Epidermal melanocyte (primary cell): ENCODE data around the gene DENND1A.
A peak's percentile ranks its signal among the peaks of the same experiment; 100 is the strongest.

ENCODE experiments used
- DNase-seq: peaks from one replicate; pipeline ENCODE4 v3.0.0; 2011; ENCODE audit warnings: low spot score; ENCODE audit not compliant: insufficient read length

The DENND1A gene

GRCh38 chr9:123775289-123776284, 154.3 kb downstream of the DENND1A start:
- no peak for DNase-seq

GRCh38 chr9:123773783-123774182, 156.1 kb downstream of the DENND1A start:
- DNase-seq = no peak

- no peak for DNase-seq
Measured at GRCh38 chr9:123772967-123773366, 157.0 kb downstream of the DENND1A start.

GRCh38 chr9:123772374-123772773, 157.6 kb downstream of the DENND1A start:
- no peak for DNase-seq

GRCh38 chr9:123771690-123772089, 158.2 kb downstream of the DENND1A start:
- DNase-seq = no peak

- DNase-seq = no peak
Measured at GRCh38 chr9:123769719-123770118, 160.2 kb downstream of the DENND1A start.

GRCh38 chr9:123763910-123764588, 165.9 kb downstream of the DENND1A start:
- DNase-seq = no peak

GRCh38 chr9:123761905-123762605, 167.9 kb downstream of the DENND1A start:
- no peak for DNase-seq

GRCh38 chr9:123757960-123758359, 172.0 kb downstream of the DENND1A start:
- no peak for DNase-seq

- DNase-seq = no peak
Measured at GRCh38 chr9:123757547-123757946, 172.4 kb downstream of the DENND1A start.

GRCh38 chr9:123756484-123757106, 173.3 kb downstream of the DENND1A start:
- no peak for DNase-seq

- no peak for DNase-seq
Measured at GRCh38 chr9:123753669-123754258, 176.2 kb downstream of the DENND1A start.

GRCh38 chr9:123753016-123753415, 176.9 kb downstream of the DENND1A start:
- DNase-seq = no peak

GRCh38 chr9:123749580-123750202, 180.2 kb downstream of the DENND1A start:
- DNase-seq = no peak

GRCh38 chr9:123746765-123747164, 183.2 kb downstream of the DENND1A start:
- DNase-seq = no peak

- DNase-seq = no peak
Measured at GRCh38 chr9:123745933-123746332, 184.0 kb downstream of the DENND1A start.

GRCh38 chr9:123745451-123745850, 184.5 kb downstream of the DENND1A start:
- DNase-seq = no peak

GRCh38 chr9:123743737-123744136, 186.2 kb downstream of the DENND1A start:
- DNase-seq = no peak

GRCh38 chr9:123742009-123742767, 187.7 kb downstream of the DENND1A start:
- peak; percentile 71 for DNase-seq

- DNase-seq = no peak
Measured at GRCh38 chr9:123741214-123741613, 188.7 kb downstream of the DENND1A start.
